H9 (cell line): ENCODE measurements around the gene OR2H1. TPM values are rescaled to one million over a fixed set of nuclear protein-coding genes. Genes with fewer than 3 reads are reported as not detected.

Experiments
- DNase-seq: peaks from one replicate; pipeline ENCODE4 v3.0.0-alpha.2; 2017
- H2AFZ ChIP-seq: one replicate; pipeline ENCODE4 v1.6.1; 2013; ENCODE audit warnings: mild to moderate bottlenecking, low read length, control low read depth, moderate library complexity
- H2AK5ac ChIP-seq: 2 replicates; pipeline ENCODE4 v1.6.1; 2013; ENCODE audit warnings: low read length, control low read depth, mixed read lengths; ENCODE audit not compliant: insufficient read length
- H2BK120ac ChIP-seq: one replicate; pipeline ENCODE4 v1.6.1; 2013; ENCODE audit warnings: low read depth, mild to moderate bottlenecking, low read length, control low read depth, inconsistent platforms; ENCODE audit not compliant: poor library complexity, severe bottlenecking
- H2BK12ac ChIP-seq: 2 replicates; pipeline ENCODE4 v1.6.1; 2013; ENCODE audit warnings: low read length, control low read depth, mixed read lengths, low read depth; ENCODE audit not compliant: insufficient read length
- H2BK15ac ChIP-seq: 2 replicates; pipeline ENCODE4 v1.6.1; 2013; ENCODE audit warnings: low read depth, low read length, control low read depth
- H2BK20ac ChIP-seq: one replicate; pipeline ENCODE4 v1.6.1; 2013; ENCODE audit warnings: low read depth, mild to moderate bottlenecking, low read length, control low read depth, inconsistent platforms; ENCODE audit not compliant: poor library complexity, severe bottlenecking
- H2BK5ac ChIP-seq: 2 replicates; pipeline ENCODE4 v1.6.1; 2013; ENCODE audit warnings: low read length, control low read depth, mixed read lengths; ENCODE audit not compliant: insufficient read length
- H3K14ac ChIP-seq: 2 replicates; pipeline ENCODE4 v1.6.1; 2013; ENCODE audit warnings: low read length, control low read depth; ENCODE audit not compliant: insufficient read depth
- H3K18ac ChIP-seq: 2 replicates; pipeline ENCODE4 v1.6.1; 2013; ENCODE audit warnings: low read depth, mild to moderate bottlenecking, mixed read lengths, low read length, control low read depth; ENCODE audit not compliant: insufficient read length
- H3K23ac ChIP-seq: 2 replicates; pipeline ENCODE4 v1.6.1; 2013; ENCODE audit warnings: low read length, control low read depth, mixed read lengths, low read depth; ENCODE audit not compliant: insufficient read length
- H3K23me2 ChIP-seq: 2 replicates; pipeline ENCODE4 v1.6.1; 2013; ENCODE audit warnings: low read depth, mild to moderate bottlenecking, mixed read lengths, low read length, control low read depth; ENCODE audit not compliant: insufficient read length, poor library complexity, severe bottlenecking
- H3K27ac ChIP-seq: 2 replicates; pipeline ENCODE4 v1.5.1; 2013; ENCODE audit warnings: low read length, control low read depth, mixed read lengths, low read depth; ENCODE audit not compliant: insufficient read length
- H3K27me3 ChIP-seq: 2 replicates; pipeline ENCODE4 v1.6.1; 2013; ENCODE audit warnings: low read length, control low read depth, inconsistent platforms; ENCODE audit not compliant: insufficient read depth
- H3K4ac ChIP-seq: 2 replicates; pipeline ENCODE4 v1.6.1; 2013; ENCODE audit warnings: low read depth, mild to moderate bottlenecking, control low read depth, inconsistent platforms, low read length, moderate library complexity
- H3K4me1 ChIP-seq: 2 replicates; pipeline ENCODE4 v1.6.1; 2013; ENCODE audit warnings: low read length, control low read depth, inconsistent platforms; ENCODE audit not compliant: insufficient read depth
- H3K4me2 ChIP-seq: 2 replicates; pipeline ENCODE4 v1.6.1; 2013; ENCODE audit warnings: low read length, control low read depth, mixed read lengths; ENCODE audit not compliant: insufficient read length, insufficient read depth
- H3K56ac ChIP-seq: 2 replicates; pipeline ENCODE4 v1.6.1; 2013; ENCODE audit warnings: low read depth, mild to moderate bottlenecking, mixed read lengths, low read length, control low read depth; ENCODE audit not compliant: insufficient read length
- H3K79me1 ChIP-seq: 2 replicates; pipeline ENCODE4 v1.6.1; 2013; ENCODE audit warnings: low read depth, mild to moderate bottlenecking, moderate library complexity, low read length, control low read depth, inconsistent platforms; ENCODE audit not compliant: insufficient read depth, poor library complexity, severe bottlenecking
- H3K79me2 ChIP-seq: 2 replicates; pipeline ENCODE4 v1.6.1; 2013; ENCODE audit warnings: low read length, control low read depth, inconsistent platforms; ENCODE audit not compliant: insufficient read depth
- H3K9ac ChIP-seq: 2 replicates; pipeline ENCODE4 v1.6.1; 2013; ENCODE audit warnings: low read length, control low read depth, mixed read lengths; ENCODE audit not compliant: insufficient read length; ENCODE audit errors: extremely low read depth
- H3K9me3 ChIP-seq: one replicate; pipeline ENCODE4 v1.6.1; 2013; ENCODE audit warnings: low read depth, low read length, inconsistent platforms; ENCODE audit not compliant: control insufficient read depth
- H3T11ph ChIP-seq: one replicate; pipeline ENCODE4 v1.6.1; 2013; ENCODE audit warnings: mild to moderate bottlenecking, low read length, control low read depth, inconsistent platforms
- H4K20me1 ChIP-seq: one replicate; pipeline ENCODE4 v1.6.1; 2013; ENCODE audit not compliant: control insufficient read depth, insufficient read length, insufficient read depth
- H4K5ac ChIP-seq: 2 replicates; pipeline ENCODE4 v1.6.1; 2013; ENCODE audit warnings: low read depth, mild to moderate bottlenecking, mixed read lengths, low read length, control low read depth; ENCODE audit not compliant: insufficient read length
- H4K8ac ChIP-seq: replicated peaks from 2 replicates; pipeline ENCODE4 v1.6.1; 2013; ENCODE audit warnings: low read length, control low read depth, mixed read lengths, low read depth; ENCODE audit not compliant: insufficient read length
- H4K91ac ChIP-seq: 2 replicates; pipeline ENCODE4 v1.6.1; 2013; ENCODE audit warnings: low read depth, mild to moderate bottlenecking, moderate library complexity, mixed read lengths, low read length, control low read depth; ENCODE audit not compliant: insufficient read length
- H3K27ac Mint-ChIP-seq, 3 experiments: 2 replicates in 2 of 3; 3 replicates in 1 of 3; pipeline ENCODE4 v1.8.0; 2020 to 2021; ENCODE audit warnings: mixed read lengths in 3 of 3, mild to moderate bottlenecking in 1 of 3, moderate library complexity in 1 of 3
- H3K27me3 Mint-ChIP-seq: 2 replicates; pipeline ENCODE4 v1.8.0; 2021; ENCODE audit warnings: low read depth, mild to moderate bottlenecking, moderate library complexity, mixed read lengths
- H3K36me3 Mint-ChIP-seq, 3 experiments: 2 replicates in 2 of 3; 3 replicates in 1 of 3; pipeline ENCODE4 v1.8.0; 2020 to 2021; ENCODE audit warnings: low read depth in 3 of 3, mixed read lengths in 3 of 3; ENCODE audit not compliant: insufficient read depth in 1 of 3
- H3K4me1 Mint-ChIP-seq, 2 experiments: 2 replicates each; pipeline ENCODE4 v1.8.0; 2020; ENCODE audit warnings: mixed read lengths in 2 of 2
- H3K4me3 Mint-ChIP-seq, 2 experiments: 2 replicates in 1 of 2; 3 replicates in 1 of 2; pipeline ENCODE4 v1.8.0; 2020 to 2021; ENCODE audit warnings: mild to moderate bottlenecking in 2 of 2, mixed read lengths in 2 of 2, moderate library complexity in 1 of 2
- H3K9me3 Mint-ChIP-seq, 2 experiments: 2 replicates in 1 of 2; 3 replicates in 1 of 2; pipeline ENCODE4 v1.8.0; 2020; ENCODE audit warnings: mild to moderate bottlenecking in 2 of 2, mixed read lengths in 2 of 2, moderate library complexity in 1 of 2
- CTCF ChIP-seq: fragments of 200-600 bp; sonication (generic); conservative IDR thresholded peaks from 3 replicates; pipeline ENCODE4 v1.8.0; 2021; ENCODE audit warnings: antibody characterized with exemption, mild to moderate bottlenecking
- total RNA-seq: library from RNA; stranded (reverse); gene quantifications from 2 replicates; pipeline ENCODE4 v1.2.1, GENCODE V29; 2021

The OR2H1 gene
- total RNA-seq, 1 experiment from 2014 or later: not detected

GRCh38 chr6:29439006-29439405, 17.9 kb upstream of the OR2H1 start, which contains the start of gene OR10C1:
OR10C1 (plus strand) TSS chr6:29439306; CDS start chr6:29440016, 710 bp downstream.
- Histone ChIP-seq H3K79me2 (no peaks in the 10 kb centered on the region), H4K20me1 (no peaks in the 10 kb centered on the region), H4K8ac (no peak within 1 kb of the TSS), H3K14ac (no peak within 1 kb of the TSS), H3K23ac (no peak within 1 kb of the TSS), H3K56ac (no peak within 1 kb of the TSS), H4K91ac (no peak within 1 kb of the TSS), H2BK20ac (no peak within 1 kb of the TSS), H2BK12ac (no peak within 1 kb of the TSS), H2BK120ac (no peak within 1 kb of the TSS), H2BK15ac (no peak within 1 kb of the TSS), H3T11ph (no peak within 1 kb of the TSS), H2AFZ (no peak within 1 kb of the TSS), H3K9me3 (no peaks in the 10 kb centered on the region), H3K18ac (no peak within 1 kb of the TSS), H3K79me1 (no peaks in the 10 kb centered on the region), H3K27me3 (no peaks in the 10 kb centered on the region), H3K4me1 (no peaks in the 10 kb centered on the region), H2BK5ac (no peak within 1 kb of the TSS), H2AK5ac (no peak within 1 kb of the TSS), H4K5ac (no peak within 1 kb of the TSS), H3K9ac (no peak within 1 kb of the TSS), H3K23me2 (no peaks in the 10 kb centered on the region), H3K27ac (no peak within 1 kb of the TSS), H3K4ac (no peak within 1 kb of the TSS), H3K4me2 (no peak within 1 kb of the TSS)
- H3K27ac Mint-ChIP-seq: no peak within 1 kb of the TSS
- TF ChIP-seq CTCF: no peak
- H3K27me3 Mint-ChIP-seq: peaks cover 5% of the 10 kb centered on the region
- DNase-seq: no peak
- peaks cover 2 to 3% of the 10 kb centered on the region in 2 experiments; a peak in 4 of 5 replicates for H3K9me3 Mint-ChIP-seq
- H3K36me3 Mint-ChIP-seq: peaks cover 0 to under 1% (median 0%) of the 10 kb centered on the region in 3 experiments; a peak in 1 of 7 replicates
- H3K4me1 Mint-ChIP-seq: peaks cover 0 to 7% of the 10 kb centered on the region in 2 experiments; a peak in 2 of 4 replicates
- no peak within 1 kb of the TSS for H3K4me3 Mint-ChIP-seq
